NCI-H1105 (cell line): ENCODE measurements around the gene LPAR6.
"Not testable (repeated sequence)": the region's sequence is repeated elsewhere in the genome, so short reads cannot be mapped to it uniquely, and the experiment has no call there.

Experiments used
- DNase-seq: peaks from one replicate; lab custom pipeline; 2025; lab: John Stamatoyannopoulos, UW

The LPAR6 gene, protein sequence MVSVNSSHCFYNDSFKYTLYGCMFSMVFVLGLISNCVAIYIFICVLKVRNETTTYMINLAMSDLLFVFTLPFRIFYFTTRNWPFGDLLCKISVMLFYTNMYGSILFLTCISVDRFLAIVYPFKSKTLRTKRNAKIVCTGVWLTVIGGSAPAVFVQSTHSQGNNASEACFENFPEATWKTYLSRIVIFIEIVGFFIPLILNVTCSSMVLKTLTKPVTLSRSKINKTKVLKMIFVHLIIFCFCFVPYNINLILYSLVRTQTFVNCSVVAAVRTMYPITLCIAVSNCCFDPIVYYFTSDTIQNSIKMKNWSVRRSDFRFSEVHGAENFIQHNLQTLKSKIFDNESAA

DNA sequence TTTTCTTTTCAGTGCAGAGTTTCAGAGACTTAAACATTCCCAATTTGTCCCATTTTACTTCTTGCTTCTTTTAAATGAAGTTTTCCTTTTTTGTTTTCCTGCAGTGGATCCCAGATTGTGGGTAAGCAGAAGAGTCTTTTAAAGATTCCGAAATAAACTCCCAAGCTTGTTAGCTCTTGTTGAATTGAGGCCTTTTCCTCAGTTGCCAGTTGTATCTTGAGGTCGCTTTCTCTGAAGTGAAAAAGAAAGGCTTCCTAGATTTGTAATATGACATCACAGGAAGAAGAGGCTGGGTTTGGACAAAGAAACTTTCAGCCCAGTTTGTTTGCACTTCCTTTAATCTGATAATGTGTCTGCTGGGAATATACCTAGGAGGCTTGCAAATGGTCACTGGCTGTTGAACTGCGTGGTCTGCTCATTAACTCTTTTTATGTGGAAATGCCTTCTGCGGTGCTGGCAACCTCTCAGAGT, at the start of gene LPAR6:
LPAR6 (minus strand) TSS at position 233 of the 471 bp plus-strand sequence. CDS start 690 bp downstream, outside the sequence.
- DNase-seq: no peak

DNA sequence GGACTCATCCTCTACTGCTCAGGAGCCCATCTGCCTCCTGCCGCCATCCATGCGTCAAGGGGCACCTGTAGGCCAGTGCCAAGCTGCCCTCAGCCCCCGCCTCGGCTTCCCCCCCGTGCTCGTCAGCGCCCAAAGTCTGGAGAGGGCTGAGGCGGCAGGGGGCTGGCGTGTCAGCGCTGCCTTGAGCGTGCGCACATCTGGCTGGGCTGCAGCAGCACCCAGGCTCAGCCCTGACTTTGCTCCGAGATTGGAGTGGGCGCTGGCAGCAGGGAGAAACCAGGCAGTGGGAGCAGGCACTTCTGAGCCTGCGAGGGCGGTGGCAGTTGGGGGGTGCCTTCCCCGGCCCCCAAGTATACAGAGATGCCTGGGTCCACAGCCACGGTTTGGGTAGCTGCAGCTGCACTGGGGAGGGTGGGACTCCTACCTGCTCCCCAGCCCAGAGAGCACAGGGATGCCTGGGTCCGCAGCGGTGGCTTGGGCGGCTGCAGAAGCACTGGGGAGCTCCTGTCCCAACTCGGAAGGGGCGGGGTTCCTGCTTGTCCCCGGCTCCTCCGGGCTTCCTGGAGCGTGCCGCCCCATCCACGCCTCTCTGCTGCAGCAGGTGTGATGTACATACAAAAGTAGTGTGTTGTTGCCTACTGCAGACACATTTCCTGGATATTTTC, 44.8 kb upstream of the LPAR6 start:
- DNase-seq: no peak

DNA sequence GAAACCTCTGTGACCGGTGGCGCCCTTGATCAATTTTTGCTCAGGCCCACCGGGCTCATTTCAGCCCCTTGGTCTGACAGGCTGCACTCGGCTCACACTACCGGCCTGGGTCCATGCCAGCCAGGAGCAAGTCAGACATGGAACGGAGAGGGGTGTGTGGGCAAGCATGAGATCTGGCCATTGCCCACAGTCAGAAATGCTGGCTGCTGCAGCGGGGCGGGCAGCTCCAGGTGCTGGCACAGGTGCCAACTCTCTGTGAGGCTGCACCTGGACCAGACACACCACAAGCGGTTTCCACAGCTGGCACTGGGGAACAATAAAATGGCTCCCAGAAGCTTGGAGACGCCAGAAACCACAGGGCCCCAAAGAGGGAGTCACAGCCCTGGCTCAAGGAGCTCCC, 43.6 kb upstream of the LPAR6 start:
- DNase-seq: no peak

DNA sequence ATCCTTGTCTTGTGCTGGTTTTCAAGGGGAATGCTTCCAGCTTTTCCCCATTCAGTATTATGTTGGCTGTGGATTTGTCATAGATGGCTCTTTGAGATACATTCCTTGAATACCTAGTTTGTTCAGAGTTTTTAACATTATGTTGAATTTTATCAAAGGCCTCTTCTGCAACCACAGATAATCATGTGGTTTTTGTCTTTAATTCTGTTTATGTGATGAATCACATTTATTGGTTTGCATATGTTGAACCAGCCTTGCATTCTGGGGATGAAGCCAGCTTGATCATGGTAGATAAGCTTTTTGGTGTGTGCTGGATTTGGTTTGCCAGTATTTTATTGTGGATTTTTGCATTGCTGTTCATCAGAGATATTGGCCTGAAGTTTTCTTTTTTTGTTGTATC, 38.3 kb upstream of the LPAR6 start:
- DNase-seq: not testable (repeated sequence)

DNA sequence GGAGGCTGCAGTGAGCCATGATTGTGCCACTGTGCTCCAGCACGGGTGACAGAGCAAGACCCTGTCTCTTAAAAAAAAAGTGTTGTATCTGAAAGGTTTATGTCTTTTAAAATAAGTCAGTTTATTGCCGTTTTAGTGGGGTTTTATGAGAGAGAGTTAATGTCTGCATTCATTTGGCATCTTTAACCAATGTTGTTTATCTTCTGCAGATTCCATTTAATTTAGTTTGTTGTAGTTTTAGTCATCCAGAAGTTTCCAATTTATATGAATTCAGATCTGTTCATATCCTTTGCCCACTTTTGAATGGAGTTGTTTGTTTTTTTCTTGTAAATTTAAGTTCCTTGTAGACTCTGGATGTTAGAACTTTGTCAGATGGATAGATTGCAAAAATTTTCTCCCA, 36.7 kb upstream of the LPAR6 start:
- DNase-seq: no peak

DNA sequence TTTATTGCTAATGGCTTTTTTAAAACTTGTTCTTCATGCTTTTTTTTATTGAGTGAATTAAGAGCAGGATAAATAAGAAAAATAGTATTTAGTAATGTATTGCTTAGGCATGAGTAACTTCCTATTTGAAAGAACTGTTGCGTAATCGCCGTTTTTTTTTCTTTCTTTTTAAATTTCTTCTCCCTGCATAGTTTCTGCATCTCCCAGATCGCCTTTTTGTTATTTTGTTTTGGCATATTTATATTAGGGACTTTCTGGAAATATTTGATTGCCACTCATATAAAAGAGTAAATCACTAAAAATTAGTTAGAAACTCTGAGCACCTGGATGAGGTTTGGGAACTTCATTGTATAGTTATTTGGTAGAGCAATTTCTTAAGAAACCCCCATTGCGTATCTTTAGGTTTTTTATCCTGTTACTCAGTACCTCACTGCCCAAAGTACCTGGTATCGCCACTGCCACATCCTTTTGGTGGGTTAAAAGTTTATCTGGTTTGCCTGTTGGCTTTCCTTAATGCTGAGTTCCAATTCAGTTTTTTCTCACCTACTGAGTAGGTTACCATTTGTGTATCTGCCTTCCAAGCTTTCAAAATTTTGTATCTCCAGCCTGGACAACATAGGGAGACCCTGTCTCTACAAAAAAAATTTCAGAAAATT, 36.2 kb upstream of the LPAR6 start:
- DNase-seq: no peak

DNA sequence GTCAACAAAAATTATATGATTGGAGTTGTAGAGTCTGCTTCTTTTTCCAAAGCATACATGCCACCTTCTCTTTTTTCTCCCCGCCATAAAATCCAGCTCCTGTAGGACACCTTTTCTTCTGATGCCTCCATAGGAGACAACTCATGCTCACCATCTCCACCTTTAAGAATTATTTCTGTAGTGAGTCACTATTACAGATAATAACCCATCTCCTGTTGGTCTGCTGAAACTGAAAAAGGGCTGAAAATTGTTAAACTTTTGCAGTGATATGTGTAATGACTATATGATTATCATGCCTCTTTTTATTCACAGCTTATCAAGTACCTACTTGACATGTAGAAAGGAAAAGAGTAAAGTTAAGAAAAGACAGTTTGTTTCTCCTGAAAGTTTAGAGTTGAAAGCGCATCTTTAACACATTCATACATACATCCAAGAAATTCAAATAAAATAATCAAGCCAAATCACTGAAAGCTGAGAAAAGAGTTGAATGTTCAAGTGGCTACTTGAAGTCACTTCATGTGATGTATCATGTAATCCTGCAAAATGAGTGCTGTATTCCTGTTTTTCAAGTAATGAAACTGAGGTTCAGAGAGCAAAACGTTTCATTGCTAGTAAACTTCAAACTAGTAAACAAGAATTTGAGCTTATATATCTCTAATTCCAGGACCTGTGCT, 35.5 kb upstream of the LPAR6 start:
- DNase-seq: no peak

DNA sequence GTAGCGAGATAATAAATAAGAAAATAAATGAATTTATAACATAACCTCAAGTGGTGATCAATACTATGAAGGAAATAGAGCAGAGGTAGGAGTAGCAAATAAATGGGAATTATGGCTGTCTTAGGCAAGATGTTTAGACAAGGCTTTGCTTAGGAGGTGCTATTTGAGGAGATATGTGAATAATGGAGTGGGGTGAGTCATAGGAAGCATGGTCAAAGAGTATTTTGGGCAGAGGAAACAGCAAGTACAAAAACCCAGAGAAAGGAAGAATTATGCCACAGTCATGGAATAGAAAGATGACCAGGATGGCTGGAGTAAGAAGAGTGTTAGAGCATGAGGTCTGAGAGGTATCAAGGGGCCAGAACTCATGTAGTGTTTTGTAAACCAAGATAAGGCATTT, 33.6 kb upstream of the LPAR6 start:
- no peak for DNase-seq

DNA sequence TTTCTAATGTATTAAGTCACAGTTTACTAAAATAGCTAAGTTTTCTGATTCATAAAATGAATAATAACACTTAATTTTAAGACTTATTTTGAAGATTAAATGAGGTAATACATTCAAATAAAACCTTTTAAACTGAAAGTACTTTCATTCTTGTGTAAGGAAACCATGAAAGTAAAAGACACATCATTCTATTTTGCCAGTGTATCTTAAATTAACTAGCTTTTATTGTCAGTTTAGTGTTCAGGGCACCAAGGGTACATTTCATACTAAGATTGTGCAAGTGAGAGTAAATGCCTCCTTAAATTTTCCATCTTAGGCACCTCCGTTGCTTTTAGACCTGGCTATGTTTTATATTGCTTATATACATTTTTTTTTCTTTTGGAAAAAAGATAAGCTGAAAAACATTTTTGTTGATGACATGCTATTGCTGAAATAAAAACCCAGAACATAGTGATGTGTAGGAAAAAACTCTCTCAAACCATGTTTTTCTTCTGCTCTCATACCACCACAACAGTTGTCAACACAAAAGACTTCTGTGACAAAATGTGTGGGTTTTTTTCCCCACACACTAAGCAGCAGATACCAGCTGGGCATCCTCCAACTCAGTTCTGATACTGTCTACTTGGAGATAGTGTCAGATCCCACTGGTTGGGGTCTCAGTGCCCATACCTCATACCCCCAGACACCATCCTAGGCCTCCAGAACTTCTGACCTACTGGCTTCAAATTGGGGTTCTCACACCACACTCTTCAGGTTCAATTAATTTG, 30.7 kb upstream of the LPAR6 start:
- no peak for DNase-seq

DNA sequence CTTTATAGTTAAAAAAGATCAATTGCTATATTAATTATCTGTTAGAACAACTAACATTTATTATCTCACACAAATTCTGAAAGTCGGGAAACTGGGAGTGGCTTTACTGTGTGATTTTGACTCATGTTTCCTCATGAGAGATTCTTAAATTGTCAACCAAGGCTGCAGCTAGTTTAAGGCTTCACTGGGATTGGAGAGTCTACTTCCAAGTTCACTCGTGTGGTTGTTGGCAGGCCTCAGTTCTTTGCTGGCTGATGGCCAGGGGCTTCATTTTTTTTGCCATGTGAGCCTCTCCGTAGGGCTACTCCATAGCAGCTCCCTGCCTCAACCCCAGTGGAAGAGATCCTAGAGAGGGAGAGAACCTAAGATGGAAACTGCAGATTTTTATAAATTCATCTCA, 24.5 kb upstream of the LPAR6 start:
- no peak for DNase-seq

DNA sequence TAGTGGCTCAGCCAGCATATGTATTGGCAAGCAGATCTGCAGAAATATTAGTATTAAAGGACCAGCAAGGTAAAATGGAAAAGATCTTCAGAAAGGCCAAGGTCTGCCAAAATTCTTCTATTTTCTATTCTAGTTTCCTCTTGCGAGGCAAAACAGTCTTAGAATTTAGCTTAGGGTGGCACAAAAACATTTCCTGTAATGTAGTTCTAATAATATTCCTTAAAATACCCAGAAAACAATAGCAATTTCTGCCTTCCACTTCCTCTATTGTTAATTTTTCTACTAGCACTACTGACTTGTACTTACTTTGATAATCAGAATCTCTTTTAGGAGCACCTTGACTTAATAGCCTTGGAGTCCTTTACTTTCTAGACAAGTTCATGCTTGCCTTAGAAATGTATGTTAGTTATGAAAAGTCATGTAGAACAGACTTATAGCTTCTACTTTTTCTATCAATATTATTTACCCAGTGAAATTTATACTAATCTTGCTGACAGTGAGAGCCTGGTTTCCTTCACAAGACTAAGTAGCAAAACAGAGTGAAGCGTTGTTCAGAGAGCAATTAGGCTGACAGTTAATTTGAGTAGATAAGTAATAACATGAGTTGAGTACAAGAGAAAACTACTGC, 23.9 kb upstream of the LPAR6 start:
- no peak for DNase-seq

DNA sequence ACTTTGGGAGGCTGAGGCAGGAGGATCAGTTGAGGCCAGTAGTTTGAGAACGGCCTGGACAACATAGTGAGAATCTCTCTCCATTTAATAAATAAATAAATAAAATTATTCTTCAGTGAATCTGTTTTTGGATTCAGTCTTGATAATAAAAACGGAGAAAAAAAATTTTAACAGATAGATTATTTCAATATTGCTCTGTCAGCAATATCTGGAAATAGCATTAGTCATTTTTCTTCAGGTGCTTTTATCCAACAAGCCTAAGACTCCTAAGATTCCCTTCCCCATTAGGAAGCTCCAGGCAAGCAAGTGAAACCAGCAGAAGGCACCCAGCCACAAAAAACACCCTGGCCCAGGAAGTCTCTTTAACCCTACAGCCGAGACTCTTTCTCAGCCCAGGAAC, 21.3 kb upstream of the LPAR6 start:
- DNase-seq: no peak

DNA sequence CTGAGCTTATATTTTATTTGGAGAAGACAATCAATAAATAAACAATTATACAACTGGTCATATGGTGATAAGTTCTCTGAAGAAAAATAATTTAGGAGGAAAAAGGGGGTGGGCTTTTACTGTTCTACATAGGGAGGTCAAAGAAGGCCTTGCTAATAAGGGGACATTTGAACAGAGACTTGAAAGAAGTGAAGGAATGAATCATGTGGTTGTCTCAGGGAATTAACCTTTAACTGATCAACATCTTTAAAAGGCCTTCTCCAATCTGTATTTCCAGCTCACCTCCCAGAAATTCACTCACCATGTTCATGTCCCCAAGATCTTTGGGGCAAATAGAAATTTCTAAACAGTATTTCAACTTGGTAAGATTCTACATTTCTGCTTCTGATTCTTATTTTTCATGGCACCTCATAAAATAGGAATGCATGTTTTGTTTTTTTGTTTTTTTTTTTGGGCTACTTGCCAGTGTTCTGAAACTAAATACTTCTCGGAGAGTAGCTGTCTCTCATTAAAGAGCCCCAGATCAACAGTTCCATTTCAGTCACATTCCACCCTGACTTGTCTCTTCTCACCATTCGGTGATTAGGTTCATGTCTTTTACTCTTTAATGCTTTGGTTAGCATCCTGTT, 19.2 kb upstream of the LPAR6 start:
- no peak for DNase-seq

DNA sequence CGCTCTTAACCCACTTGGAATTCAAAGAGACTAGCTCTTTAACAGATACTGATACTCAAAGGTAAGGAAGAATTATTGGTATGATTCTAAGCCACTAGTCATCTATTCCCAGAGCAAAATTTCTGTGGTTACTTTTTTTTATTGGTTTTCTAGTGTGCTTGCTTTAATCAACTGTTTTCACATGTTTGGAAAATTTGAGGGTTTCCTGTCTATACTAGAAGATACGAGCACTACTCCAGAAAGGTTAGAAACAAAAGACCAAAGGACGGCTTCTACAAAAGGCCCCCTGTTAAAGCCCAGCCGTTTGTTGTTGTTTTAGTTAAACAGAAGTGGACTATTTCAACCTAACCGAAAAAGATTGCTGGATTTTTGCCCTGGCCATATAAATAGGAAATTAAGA, 18.5 kb upstream of the LPAR6 start:
- DNase-seq: no peak

DNA sequence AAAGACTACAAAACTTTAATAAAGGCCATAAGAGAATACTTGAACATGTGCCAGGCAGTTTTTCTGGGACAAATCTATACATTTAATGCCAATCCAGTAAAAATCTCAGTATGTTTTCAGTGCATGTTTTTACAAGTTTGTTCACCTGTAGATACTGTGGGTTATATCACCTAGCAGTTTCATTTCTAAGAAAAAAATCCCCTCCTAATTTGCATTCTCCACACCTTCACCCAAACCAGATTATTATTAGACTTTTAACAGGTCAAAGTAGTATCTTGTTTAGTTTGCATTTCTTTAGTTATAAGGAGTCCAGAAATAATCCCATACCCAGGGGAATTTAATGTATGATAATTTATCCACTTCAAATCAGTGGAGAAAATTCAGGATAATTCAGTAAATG, 17.0 kb upstream of the LPAR6 start:
- no peak for DNase-seq

DNA sequence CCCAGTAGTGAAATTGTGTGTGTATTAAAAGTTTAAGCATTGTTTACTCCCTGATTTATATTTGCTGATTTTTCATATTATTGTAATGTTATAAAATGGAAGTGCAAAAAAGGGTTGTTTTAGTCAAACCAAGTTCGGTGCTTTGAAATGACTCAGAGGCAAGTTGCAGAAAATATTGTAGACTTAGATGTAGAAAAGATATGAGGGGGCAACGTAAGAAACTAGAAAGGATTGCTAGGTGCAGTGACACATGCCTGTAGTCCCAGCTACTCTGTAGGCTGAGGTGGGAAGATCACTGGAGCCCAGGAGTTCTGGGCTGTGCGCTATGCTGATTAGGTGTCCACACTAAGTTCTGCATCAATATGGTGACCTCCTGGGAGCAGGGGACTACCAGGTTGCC, 16.1 kb upstream of the LPAR6 start:
- DNase-seq: no peak

DNA sequence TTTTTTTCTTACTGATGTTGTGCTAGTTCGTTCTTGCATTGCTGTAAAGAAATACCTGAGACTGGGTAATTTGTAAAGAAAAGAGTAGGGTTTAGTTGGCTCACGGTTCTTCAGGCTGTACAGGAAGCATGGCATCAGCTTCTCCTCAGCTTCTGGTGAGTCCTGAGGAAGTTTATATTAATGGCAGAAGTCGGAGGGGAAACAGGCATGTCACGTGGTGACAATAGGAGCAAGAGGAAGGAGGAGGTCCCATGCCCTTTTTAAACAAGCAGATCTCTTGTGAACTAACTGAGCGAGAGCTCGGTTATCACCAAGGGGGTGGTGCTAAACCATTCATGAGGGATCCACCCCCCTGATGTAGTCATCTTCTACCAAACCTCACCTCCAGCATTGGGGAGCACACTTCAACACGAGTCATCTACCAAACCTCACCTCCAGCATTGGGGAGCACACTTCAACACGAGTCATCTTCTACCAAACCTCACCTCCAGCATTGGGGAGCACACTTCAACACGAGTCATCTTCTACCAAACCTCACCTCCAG, 13.9 kb upstream of the LPAR6 start:
- DNase-seq: not testable (repeated sequence)

DNA sequence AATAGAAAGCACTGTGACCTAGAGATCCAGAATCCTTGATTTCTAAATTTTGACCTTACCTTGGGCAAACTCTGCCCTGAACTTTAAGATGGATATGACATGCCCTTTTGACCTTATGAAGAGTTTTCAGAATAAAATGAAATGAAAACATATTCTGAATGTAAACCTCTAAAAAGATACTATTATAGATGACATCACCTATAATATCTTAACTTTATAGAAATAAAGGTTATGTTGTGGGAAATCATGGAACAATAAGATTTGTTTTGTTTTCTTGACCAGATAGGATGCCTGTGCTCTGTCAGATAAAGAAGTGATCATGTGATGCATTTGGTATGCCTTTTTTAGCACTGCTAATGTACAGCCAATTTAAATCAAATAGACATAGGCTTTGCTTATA, 13.1 kb upstream of the LPAR6 start:
- DNase-seq: no peak

DNA sequence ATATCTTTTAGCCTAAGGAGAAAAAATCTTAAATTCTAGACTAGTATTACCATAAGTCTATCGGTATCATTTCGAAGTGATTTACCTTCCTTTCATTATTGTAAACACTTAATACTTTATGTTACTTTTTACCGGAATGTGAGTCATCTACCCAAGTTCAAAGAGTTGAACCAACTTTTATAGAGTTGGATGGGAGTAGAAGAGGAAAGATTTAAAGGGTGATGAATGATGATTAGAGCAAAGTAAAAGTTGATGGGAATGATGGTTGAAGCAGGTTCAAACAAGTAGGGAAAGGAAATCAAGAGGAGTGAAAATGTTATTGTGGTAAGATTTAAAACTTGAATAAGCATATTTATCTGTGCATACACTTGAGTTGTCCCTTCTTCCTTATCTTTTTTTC, 11.3 kb upstream of the LPAR6 start:
- no peak for DNase-seq

DNA sequence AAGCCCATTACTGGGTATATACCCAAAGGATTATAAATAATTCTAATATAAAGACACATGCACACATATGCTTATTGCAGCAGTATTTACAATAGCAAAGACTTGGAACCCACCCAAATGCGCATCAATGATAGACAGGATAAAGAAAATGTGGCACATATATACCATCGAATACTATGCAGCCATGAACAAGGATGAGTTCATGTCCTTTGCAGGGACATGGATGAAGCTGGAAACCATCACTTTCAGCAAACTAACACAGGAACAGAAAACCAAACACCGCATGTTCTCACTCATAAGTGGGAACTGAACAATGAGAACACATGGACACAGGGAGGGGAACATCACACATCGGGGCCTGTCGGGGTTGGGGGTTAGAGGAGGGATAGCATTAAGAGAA, 9.1 kb upstream of the LPAR6 start:
- DNase-seq: not testable (repeated sequence)

DNA sequence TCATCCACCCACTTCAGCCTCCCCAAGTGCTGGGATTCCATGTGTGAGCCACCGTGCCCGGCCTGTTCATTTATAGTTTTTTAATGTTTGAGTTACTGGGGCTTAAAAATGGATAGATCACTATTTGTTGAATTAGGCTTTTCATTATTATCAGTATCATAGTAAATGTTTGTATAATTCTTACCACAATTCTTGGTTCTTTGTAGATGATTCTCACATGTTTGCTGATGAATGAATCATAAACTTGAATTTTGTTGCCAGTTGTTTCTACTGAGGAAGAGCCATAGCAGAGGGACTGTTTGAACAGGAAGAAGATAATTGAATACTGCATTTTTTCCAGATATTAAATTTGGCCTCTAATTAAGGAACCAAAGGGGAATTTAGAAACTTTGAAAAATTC, 2.6 kb upstream of the LPAR6 start:
- DNase-seq: no peak
